GM21576 (cell line): Measurements from ENCODE around the gene COL24A1.
A peak's percentile ranks its signal among the peaks of the same experiment; 100 is the strongest.
"Not testable (repeated sequence)": the region's sequence is repeated elsewhere in the genome, so short reads cannot be mapped to it uniquely, and the experiment has no call there.

Source experiments
- ATAC-seq: cut with Tn5 transposase; IDR thresholded peaks from one replicate; pipeline ENCODE4 v1.9.1; 2021; ENCODE audit warnings: mild to moderate bottlenecking, moderate library complexity; ENCODE audit not compliant: unreplicated experiment

Gene COL24A1

DNA sequence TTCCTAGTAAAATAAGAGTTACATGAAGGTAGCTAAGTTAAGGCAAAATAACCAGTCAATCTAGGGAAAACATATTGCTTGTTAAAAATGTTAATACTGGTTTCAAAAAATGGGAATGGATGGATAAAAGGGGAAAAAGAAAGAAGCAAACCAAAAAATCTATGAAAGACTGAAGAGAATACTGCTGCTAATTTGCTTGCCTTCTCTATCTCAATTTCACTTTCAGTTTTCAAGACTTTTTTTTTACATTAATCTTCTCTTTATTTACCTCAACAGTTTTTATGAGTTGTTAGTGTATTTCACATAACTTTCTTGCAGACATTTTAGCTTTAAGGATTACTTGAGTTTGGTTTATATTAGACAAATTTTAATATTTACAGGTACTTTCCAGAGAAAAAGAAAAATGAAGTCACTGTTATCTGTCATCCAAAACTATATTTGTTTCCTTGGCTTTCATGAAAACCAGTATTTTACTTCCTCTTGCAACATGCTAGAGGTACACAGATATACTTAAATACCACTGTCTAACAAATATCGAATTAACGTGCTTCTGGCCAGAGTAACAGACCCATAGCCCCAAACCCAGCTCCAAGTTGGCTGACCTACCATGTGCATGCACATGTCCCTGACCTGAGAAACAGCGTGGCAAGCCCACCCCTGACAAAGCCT lies 70.7 kb downstream of the COL24A1 start:
- peak; percentile 45 for ATAC-seq

DNA sequence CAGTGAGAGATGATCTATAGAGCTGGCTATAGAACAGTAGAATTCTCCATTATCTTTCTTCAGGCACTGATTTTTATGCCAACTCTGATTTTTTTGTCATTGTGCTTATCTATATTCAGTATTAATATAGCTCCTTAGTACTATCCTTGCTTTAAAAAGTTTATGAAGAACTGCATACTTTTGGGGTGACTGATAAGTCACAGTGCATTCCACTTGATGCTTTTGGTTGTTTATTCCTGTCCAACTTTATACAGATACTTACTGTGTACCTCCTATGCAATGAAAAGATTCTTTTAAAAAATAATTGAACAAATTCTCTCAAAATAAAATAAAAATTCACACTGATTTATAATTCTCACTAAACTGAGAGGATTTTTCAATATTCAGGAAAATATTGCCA lies 71.6 kb downstream of the COL24A1 start:
- ATAC-seq, result no peak

DNA sequence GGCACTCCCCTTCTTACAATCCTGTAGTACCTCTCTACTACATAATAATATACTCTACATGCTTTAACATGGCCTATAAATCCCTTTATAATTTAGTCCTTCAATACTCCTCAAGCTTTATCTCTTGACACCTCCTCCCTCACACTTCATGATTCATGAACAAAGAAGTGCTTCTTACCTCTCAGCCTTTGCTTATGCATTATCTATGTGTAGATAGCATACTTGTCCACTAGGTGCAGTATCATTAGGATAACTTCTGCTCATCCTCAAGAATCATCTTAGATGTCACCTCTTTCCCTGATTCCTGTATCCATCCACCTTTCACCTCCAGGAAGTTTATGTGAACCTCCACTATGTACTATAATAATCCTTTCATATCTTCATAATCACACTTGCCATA lies 74.4 kb downstream of the COL24A1 start:
- peak; percentile 42 for ATAC-seq

DNA sequence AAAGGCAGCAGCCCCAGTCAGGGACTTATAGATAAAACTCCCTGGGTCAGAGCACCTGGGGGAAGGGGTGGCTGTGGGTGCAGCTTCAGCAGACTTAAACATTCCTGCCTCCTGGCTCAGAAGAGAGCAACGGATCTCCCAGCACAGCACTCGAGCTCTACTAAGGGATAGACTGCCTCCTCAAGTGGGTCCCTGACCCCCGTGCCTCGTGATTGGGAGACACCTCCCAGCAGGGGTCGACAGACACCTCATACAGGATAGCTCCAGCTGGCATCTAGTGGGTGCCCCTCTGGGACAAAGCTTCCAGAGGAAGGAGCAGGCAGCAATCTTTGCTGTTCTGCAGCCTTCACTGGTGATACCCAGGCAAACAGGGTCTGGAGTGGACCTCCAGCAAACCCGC lies 84.1 kb downstream of the COL24A1 start:
- not testable (repeated sequence) for ATAC-seq

DNA sequence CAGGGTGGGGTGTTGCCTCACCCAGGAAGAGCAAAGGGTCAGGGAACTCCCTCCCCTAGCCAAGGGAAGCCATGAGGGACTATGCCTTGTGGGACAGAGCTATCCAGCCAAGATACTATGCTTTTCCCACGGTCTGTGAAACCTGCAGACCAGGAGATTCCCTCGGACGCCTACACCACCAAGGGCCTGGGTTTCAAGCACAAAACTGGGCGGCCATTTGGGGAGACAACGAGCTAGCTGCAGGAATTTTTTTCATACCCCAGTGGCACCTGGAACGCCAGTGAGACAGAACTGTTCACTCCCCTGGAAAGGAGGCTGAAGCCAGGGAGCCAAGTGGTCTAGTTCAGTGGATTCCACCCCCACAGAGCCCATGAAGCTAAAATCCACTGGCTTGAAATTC lies 84.7 kb downstream of the COL24A1 start:
- ATAC-seq, result not testable (repeated sequence)

DNA sequence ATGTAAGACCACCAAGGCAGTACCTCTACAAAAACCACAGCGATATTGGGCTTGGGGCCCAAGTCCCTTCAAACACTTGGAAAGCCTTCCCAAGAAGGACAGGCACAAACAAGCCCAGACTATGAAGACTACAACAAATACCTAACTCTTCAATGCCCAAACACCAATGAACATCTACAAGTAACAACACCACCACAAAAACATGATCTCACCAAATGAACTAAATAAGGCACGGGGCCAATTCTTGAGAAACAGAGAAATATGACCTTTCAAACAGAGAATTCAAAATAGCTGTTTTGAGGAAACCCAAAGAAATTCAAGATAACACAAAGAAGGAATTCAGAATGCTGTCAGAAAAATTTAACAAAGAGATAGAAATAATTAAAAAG lies 86.8 kb downstream of the COL24A1 start:
- ATAC-seq, result no peak

DNA sequence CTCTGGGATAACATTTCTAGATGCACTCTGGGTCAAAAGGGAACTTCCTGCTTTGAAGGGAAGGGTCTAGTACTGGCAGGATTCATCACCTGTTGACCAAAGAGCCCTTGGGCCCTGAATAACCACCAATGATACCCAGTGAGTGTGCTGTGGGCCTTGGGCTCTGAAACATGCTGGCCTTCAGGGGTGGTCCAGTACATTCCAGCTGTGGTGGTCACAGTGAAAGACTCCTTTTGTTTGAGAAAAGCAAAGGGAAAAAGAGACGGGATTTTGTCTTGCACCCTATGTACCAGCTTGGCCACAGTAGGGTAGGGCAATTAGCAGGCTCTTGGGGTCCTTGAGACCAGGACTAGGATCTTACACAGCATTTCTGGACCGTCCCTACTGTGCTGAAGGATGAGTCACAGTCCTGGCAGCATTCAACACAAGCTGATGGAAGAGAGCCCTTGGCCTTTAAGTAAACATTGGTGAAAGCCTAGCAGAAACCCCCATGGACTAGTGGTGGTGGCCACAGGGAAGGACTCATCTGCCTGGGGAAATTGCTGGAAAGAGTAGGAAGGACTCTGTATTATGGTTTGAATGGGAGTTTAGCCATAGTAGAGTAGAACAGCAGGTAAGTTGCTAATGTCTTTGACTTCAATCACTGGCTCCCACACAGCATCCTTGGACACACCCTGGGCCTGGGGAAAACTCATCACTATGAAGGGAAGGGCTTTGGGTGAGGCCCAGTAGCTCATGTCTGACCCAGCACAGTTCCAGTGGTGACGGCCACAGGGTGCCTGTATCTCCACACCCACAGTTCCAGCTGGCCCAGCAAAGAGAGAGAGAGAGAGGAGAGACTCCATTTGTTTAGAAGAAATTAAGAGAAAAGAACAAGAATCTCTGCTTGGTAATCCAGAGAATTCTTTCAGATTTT lies 87.5 kb downstream of the COL24A1 start:
- ATAC-seq, result no peak

DNA sequence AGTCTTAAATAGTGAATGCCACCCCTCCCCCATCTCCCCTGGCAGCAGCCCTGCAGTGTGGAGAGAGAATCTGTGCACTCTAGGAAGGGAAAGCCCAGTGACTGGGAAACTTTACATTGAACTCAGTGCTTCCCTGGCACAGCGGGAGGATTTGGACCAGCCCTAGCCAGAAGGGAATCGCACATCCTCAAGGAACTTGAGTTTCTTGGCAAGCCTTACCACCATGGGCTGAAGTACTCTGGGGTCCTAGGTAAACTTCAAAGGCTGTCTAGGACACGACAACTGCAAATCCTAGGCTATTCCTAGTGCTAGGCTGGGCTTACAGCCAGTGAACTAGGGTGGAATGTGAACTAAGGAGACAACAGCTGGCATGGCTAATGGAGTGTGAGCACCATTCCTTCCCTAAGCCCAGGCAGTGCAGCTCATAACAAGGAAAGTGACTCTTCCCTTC lies 88.3 kb downstream of the COL24A1 start:
- no peak for ATAC-seq

DNA sequence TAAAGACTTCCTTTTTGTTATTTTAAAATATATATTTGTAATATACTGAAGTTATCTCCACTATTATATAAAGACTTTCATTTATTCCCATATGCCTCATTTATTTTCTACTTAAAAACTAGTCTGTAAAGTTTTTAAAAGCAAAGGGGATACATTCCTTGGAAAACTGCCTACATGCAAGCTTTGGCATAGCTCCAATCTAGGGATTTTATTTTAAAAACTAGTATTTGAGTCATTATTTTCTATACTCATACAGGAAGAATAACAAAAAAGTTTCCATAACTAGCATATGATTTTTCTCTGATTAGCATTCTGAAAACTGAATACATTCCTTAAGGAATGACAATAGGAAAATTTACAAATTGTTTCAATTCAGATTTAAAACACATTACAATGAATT lies 88.9 kb downstream of the COL24A1 start:
- ATAC-seq, result no peak

DNA sequence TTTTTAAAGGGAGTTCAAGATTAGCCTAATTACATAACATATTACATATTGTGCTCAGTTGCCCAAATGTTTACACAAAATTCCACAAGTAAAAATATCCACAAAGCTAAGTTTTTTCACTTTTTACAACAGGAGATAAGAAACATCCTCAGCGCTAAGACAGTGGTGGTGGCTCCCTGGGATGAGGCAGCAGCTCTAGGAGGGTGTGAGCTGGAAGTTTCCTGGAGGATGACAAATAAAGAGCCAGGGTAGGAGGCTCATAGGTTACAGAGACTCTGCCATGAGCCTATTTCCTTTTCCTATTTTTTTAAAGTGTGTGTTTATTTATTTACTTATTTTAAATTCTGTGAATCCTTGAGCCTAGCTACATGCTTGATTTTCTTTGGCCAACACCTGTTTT lies 91.7 kb downstream of the COL24A1 start:
- no peak for ATAC-seq

DNA sequence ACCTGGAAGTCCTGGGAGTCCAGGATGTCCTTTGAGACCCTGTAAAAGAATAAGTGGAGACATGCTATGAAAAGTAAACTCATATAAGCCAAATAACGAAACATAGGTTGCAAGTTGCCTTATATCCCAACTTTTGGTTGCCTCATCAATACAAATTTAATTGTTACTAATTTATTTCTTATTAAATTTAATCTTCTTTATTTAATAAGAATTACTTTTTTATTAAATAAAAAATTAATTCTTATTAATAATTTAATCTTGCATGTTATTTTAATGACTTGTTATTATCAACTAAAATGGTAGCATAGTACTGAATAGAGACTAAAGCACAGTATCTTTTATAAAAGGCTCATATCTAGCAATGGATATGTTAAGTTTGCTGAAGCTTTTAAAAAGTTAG lies 92.9 kb downstream of the COL24A1 start:
- ATAC-seq, result no peak

DNA sequence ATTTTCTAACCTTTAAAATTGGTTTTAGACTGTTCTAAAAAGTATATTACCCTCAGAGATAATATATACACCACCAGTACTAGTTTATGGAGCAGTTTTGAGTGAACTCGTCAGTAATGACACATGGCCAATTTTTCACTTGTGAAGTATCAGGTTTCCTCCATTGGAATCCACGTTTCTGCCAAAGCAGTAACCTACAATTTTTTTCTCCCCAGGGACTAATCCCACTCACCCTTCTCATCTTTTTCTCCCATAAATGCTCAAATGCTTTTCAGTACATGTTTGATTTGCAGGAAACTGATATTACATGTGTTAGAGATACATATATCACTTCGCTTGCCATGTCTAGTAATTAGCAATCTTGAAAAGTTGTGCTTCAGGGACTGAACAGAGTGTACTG lies 94.1 kb downstream of the COL24A1 start:
- no peak for ATAC-seq

DNA sequence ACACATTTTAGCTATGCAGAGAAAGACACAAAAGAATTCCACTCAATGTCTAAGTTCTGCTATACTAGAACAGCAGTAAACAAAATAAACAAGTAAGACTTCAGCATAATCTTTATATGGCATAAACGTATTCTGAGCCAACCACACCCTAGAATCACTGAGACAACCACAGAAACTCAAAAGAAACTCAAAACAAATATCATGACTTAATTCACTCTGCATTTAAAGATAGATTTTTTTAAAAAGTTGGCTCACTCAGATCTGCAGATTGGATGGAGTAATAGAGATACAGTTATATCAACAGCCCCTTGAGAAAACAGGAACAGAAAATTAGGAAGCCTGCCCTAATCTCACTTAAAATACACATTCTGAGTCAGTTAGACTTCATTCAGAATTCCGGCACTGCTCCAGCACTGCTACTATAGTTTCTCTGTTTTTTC lies 95.0 kb downstream of the COL24A1 start:
- peak; percentile 82 for ATAC-seq

DNA sequence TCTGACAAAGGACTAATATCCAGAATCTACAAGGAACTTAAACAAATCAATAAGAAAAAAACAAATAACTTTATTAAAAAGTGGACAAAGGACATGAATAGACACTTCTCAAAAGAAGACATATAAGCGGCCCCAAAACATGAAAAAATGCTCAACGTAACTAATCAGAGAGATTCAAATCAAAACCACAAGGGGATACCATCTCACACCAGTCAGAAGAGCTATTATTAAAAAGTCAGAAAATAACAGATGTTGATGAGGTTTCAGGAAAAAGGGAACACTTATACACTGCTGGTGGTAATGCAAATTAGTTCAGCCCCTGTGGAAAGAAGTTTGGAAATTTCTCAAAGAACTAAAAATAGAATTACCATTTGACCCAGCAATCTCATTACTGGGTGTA lies 102.2 kb downstream of the COL24A1 start:
- no peak for ATAC-seq

DNA sequence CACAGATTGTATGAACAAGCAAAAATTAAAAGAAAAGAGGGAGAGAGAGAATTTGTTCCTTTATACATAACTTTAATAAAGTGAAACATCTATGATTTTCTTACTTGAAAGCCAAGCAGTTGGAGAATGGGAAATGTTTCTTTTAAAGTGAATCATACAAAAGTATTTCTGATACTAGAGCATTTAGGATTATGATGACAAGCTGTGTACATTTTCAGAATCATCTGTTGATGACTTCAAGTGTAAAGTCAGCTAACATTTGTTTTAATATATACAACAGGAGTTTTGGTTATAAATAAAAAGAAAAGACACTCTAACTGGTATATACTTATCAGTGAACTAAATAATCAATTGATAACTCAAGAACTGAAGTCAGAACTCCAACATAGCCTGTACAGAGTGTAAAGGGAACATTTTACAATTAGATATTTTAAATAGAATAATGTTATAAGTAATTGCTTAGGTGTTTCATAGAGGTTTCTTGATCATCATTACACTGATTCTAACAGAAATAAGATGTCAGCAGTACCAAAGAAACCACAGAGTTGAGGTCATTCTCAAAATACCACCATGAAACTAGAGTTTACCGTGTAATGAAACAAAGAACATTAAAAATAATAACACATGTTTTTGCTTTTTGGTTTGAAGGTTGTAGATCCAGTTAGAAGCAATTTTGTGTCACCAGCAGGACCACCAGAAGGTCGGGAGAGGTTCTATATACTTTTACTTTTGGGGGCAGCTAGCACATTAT lies 103.4 kb downstream of the COL24A1 start:
- ATAC-seq, result no peak

DNA sequence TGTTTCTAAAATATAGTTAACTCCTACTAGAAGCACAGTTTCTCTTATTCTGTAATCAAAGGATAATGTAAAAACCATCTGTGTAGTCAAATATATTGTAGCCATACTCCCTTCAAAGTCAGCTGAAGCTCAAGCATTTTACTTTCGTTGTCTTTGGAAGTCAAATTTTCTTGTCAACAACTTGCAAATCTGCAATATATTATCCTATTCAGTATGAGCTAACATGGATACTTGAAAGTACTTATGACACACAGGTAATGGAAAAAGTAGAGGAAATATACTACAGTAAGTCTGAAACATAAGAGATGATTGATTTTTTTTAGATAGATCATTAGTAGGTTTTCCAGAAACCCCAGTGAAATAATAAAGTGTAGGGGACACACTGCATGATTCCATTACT lies 121.5 kb downstream of the COL24A1 start:
- no peak for ATAC-seq

DNA sequence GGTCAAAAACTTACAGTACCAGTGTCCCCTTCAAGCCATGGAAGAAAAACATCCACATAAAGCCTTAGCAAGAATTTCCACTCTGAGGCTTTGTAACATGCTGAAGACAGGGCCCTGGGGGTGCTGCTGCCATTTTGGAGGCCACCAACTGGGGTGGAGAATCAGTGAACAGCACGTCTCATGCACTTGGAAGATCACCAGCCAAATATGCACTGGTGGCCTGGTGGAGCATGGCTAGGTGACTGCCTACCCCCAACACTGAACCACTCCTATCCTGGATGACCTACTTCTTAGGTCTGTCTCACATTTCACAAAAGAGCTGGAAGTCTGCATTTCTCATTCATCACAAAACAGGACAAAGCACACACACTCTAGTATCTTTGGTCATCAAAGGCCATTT lies 126.4 kb downstream of the COL24A1 start:
- ATAC-seq, result no peak

DNA sequence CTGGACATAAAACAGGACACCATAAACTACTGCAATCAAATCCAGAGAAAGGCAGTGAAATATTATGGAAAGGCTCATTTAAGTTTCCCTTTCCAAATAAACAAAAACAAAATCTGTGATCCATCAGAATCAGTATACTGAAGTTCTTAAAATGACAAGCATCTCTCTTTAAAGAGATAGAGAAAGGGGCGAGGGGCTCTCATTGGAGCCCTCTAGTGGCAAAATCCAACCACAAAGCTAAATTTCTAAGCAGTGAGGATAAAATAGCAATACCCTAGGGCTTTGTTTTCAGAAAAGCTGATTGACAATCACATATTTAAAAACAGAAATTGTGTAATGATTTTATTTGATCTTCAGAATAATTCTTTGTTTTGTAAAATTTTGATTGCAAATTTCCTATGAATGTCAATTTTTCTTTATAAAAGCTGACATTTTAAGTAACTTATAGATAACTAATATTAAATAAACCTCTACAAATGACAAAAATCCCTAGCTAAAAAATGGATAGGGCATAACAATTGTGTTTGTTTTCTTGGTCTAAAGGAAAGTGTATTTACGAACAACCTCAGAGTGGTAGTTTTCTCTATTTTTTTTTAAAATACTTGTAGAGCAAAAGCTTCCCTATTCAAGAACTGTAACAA lies 138.2 kb downstream of the COL24A1 start:
- ATAC-seq, result no peak

DNA sequence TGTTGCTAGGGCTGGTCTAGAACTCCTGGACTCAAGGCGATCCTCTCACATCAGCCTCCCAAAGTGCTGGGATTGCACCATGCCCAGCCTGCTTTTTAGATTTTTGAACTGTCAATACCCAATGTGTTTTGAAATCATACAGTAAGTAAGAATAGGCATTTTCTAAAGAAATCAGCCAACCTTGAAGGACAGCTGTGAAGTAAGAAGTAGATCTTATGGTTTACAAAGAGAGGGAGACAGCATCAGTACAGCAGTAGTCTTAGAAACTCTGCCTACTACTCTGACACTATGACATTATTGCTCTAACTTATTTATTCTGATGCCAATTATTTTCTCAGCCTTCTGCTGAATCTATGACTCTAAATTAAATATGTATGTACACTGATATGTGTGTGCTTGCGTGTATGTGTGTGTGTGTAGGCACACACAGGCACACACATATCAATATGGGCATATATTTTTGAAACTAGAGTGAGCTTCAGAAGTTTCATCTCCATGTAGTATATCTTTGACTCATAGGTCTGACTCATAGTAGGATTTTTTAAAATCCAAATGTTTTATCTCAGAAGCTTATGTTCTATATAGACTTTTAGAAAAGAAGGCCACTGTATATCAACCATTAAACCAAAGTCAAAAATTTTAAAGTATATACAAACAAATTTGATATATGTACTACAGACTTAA lies 140.4 kb downstream of the COL24A1 start:
- peak; percentile 84 for ATAC-seq

DNA sequence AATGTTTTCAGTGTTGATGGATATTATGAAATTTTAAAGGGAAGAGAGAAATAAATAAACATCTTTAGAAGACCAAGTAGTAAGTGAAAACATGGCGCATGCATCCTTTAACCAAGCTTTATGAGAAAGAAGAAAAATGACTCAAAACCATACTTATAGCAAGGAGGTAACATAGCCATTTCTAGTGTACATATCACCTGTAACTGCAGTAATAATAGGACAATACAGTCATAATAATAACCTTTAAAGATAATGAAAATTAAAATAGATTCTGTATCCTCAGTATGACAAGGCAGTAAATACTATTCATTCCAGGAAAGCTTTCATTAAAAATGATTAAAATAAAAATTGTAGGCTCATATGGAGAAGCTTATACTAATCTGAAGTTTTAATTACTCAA lies 141.2 kb downstream of the COL24A1 start:
- ATAC-seq, result no peak
